ENCODE measurements around the gene TLCD4.

GRCh38 chr1:95073446-95073845 is 43.7 kb upstream of the TLCD4 start:
- TF ChIP-seq POLR2A (IDR thresholded peaks at IDR 0.05) (no peak), CTCF (IDR thresholded peaks at IDR 0.05) (no peak)

Measured in heart left ventricle (tissue), 13 donors.